ENCODE data around the gene TRIM37. TPM values are rescaled to one million over a fixed set of nuclear protein-coding genes. Genes with fewer than 3 reads are reported as not detected.
A peak's percentile ranks its signal among the peaks of the same experiment; 100 is the strongest.

TRIM37 gene
- total and polyA plus RNA-seq, 2 of the 8 experiments (the other 6 are each of a cell fraction or from before 2014, with no cell fraction given), result 38.2 to 57.0 TPM

DNA sequence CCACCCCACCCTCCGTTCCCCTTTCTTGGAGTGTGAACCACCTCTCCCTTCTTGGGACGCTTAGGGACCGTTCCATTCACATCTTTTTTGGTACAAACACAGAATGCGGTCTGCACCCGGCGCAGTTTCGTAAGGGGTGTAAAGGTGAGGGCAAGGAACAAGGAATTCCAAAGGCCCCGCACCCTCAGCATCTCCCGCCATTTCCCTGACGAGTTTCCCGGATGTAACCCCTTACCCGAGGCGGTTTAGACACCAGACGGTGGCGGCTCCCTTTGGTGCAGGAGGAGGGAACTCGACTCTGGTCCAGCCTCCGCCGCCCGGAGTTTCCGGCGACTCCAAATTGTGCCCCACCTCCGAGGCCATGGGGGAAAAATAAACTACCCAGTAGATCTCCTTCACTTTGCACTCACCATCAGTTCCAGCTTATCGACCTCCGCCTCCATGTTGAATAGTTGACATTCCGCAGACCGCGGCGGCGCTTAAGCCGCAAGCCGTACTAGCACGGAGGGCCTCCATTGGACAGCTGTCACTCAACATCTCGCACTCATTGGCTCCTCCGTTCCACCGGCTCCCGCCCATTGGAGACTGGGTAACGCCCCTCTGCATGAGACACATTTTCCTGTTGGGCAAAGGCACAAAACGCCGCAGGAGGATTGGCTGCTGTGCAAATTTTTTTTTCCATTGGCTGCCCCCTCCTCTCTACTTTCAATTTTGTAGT is 48.2 kb upstream of the TRIM37 start, which contains the start of gene SKA2 (continued):
- TF ChIP-seq JUN (IDR thresholded peaks at IDR 0.05; ENCODE audit: low read depth, low read length), result no peak
- TF ChIP-seq BACH1 (IDR thresholded peaks at IDR 0.05; ENCODE audit: low read length), result no peak
- peak; percentile 94 for TF ChIP-seq CHD2 (IDR thresholded peaks at IDR 0.05; ENCODE audit: low read length)
- TF ChIP-seq TBP (IDR thresholded peaks at IDR 0.05; ENCODE audit: low read depth, low read length), result peak; percentile 91
- TF ChIP-seq CTBP2 (IDR thresholded peaks at IDR 0.05; ENCODE audit: borderline replicate concordance, insufficient read depth, insufficient read length, low read length), result no peak
- TF ChIP-seq, protein P1, sequence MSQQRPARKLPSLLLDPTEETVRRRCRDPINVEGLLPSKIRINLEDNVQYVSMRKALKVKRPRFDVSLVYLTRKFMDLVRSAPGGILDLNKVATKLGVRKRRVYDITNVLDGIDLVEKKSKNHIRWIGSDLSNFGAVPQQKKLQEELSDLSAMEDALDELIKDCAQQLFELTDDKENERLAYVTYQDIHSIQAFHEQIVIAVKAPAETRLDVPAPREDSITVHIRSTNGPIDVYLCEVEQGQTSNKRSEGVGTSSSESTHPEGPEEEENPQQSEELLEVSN (IDR thresholded peaks at IDR 0.05), result peak; percentile 52
- peak; percentile 87 for TF ChIP-seq PHF8 (conservative IDR thresholded peaks at IDR 0.05; ENCODE audit: low read depth, low read length)
- peak; percentile 100 for TF ChIP-seq TEAD4 (IDR thresholded peaks at IDR 0.05; ENCODE audit: low read depth, low read length)
- TF ChIP-seq, protein P2, sequence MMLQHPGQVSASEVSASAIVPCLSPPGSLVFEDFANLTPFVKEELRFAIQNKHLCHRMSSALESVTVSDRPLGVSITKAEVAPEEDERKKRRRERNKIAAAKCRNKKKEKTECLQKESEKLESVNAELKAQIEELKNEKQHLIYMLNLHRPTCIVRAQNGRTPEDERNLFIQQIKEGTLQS (IDR thresholded peaks at IDR 0.05; ENCODE audit: insufficient read depth, low read depth, low read length), result 0 out of 2 replicates have a peak, but pooled peaks have one; percentile 28
- no peak for TF ChIP-seq BRCA1 (IDR thresholded peaks at IDR 0.05; ENCODE audit: low read depth, low read length)
- no peak for TF ChIP-seq ASH2L (IDR thresholded peaks at IDR 0.05; ENCODE audit: low read length)
- no peak for TF ChIP-seq EP300 (IDR thresholded peaks at IDR 0.05; ENCODE audit: borderline replicate concordance in 1 of 2, low read depth in 2 of 2, low read length in 2 of 2)
- TF ChIP-seq SIN3A (conservative IDR thresholded peaks at IDR 0.05 in 1 of 2, IDR thresholded peaks at IDR 0.05 in 1 of 2; ENCODE audit: low read depth in 1 of 2, low read length in 2 of 2), result peak; percentile 40 to 92; a peak in 3 of 4 replicates
- TF ChIP-seq HDAC2 (IDR thresholded peaks at IDR 0.05; ENCODE audit: borderline replicate concordance in 1 of 2, low read depth in 2 of 2, low read length in 2 of 2), result peak in 1 of 2 experiments; percentile 77; a peak in 1 of 4 replicates
- no peak for TF ChIP-seq ATF2 (IDR thresholded peaks at IDR 0.05; ENCODE audit: low read length)
- TF ChIP-seq SIRT6 (IDR thresholded peaks at IDR 0.05; ENCODE audit: low read length), result no peak
- TF ChIP-seq TAF7 (optimal IDR thresholded peaks at IDR 0.05; ENCODE audit: borderline replicate concordance, low read depth, low read length), result peak; percentile 77
- peak; percentile 77 for TF ChIP-seq KDM5A (IDR thresholded peaks at IDR 0.05; ENCODE audit: low read length)

Measured in H1 (cell line).